HuH-7 (cell line): ENCODE measurements around the gene SLC6A6.
A peak's percentile ranks its signal among the peaks of the same experiment; 100 is the strongest.
"Not testable (repeated sequence)": the region's sequence is repeated elsewhere in the genome, so short reads cannot be mapped to it uniquely, and the experiment has no call there.

ENCODE experiments used
- DNase-seq: peaks from one replicate; pipeline ENCODE4 v3.0.0; 2011; ENCODE audit warnings: low spot score

Gene SLC6A6

DNA sequence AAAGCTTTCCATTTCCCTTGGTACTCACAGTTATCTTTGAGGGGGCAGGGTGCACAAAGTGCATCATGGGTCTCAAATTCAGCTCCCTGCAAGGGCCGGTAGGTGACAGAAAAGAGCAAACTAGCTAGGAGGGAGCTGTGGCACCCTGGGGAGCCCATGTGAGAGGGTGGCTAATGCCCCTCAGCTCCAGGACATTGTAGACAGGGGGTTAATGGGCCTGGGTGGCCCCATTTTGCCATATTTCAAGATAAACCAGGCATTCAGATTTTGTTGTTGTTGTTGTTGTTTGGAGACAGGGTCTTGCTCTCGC, 3.7 kb upstream of the SLC6A6 start:
- DNase-seq, result peak; percentile 66

DNA sequence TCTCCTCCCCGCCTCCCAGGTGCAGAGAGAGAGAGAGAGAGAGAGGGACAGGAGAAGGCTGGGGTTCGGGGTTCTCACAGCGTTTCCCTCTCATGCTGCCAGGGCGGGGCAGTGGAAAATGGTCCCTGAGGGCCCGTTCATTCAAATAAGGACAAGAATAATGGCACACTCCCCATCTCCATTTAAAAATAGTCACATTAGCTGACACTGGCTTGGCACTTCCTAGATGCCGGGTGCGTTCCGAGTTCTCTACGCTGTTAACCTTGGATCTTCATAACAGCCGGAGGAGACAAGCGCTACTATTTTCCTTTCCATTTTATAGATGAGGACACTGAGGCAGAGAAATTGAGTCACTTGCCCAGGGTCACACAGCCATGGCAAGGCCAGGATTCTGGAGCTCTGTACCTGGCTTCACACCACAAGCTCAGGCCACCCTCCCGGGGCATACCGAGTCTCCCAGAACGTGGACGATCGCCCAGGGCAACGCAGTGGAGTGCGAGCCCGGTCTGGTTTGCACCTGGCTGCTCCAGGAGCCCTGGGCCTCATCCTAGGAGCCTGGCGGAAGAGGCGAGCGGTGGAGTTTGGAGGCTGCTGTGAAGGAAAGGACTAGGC, 608 bp upstream of the SLC6A6 start:
- no peak for DNase-seq

DNA sequence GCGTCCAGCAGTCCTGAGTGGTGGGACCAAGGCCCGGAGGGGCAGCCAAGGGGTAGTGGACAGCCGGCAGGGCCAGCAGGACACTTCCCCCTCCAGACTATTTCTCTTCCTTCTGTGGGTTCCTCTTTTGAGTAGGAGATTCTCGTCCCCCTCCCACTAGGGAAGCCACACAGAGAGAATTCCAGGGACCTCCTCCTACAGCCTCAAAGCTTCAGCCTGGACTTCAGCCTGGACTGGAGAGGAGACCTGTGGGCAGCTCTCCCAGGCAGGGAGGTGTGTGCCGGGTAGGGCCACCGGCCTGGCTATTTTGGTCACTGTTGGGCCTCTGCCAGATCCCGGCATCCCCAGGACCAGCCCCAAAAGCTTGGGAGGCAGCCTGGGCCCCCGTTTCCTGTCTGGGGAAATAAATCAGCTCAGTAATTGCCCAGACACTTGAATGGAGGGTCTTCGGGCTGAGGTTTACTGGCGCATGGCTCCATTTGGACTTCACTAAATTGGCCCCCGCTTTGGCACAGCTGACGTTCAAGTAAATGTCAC, 1.3 kb downstream of the SLC6A6 start:
- peak; percentile 64 for DNase-seq

DNA sequence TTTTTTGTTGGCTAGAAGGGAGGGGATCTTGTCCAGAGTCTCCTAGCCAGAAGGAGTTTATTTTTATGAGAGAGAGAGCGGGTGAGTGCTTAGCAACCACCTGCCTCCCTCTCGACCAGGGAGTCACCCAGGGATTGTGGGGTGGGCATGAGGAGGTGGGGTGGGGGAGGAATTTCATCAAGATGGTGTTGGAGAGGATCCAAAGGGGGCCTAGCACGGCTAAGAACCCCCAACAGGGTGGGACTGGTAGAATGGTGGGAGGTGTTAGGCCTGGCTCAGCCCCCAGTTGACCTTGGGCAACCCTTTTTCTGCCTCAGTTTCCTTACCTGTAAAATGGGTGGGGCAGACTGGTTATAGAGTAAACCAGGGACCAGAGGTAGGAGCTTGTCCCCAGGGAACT, 1.8 kb downstream of the SLC6A6 start:
- no peak for DNase-seq

DNA sequence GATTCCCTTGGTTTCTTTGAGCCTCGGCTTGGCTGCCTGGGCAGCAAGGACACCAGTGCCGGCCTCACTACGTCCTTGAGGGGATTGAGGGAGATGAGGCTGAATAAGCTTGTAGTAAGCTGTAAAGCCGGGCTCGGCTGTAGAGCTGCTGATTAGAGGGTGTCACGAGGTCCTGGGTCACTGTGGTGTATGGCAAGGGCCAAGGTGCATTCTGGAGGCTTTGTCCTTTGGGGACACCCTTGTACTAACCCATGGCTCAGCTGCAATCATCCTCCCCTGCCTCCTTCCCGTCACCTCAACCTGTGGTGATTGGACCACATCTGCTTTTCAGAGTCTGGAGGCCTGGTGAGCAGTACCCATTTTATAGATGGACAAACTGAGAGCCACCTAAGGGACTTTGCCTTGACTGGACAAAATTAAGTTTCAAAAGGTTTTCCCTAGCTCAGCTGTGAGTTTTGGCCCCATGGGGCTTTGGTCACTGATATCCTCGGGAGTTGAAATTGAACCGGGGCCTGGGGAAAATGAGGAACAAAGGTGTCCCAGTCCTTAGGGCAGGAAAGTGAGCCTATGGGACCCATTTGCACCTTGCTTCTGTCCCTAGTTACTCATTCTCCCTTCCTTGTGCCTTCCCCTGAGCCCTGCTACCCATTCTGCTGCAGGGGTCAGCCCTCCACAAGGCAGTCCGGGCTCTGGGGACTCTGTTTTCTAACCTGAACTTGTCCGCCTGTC, 2.4 kb downstream of the SLC6A6 start:
- DNase-seq, result no peak

DNA sequence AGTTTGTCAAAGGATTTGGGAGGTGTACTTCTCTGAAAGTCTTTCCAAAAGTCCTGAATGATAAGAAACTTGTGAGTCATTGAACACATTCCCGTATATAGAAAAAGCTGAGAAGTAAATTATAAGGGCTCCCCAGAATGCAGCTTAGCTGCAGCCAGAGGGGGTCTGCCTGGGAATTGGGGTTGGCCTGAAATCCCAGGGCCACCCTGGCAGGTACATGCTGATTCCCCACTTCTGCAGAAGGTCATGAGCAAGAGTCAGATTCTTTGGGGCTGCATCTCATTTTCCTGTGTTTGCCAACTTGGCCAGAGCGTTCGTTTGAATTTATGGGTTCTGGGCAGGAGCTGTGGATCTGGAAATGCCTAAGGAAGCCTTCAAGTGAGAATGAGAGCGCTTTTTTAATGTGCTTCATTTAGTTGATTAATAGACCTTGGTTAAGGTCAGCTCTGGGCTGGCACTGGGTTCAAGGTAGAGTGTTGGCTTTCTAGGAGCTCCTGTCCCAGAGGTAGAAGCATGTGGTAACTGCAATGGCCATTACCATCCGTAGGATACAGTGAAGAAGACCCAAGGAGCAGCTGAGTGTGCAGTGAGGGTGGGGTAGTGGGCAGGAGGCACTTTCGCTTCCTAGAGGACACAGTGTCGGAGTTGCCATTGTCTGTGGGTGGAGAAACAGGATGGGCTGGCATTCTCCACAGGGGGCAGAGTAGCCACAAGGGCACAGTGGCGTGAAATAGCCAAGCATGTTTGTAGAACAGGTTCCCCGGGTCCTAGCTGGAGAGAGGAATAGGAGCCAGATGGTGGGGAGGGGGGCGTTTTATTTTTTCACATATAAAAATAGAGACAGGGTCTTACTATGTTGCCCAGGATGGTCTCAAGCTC, 3.2 kb downstream of the SLC6A6 start:
- DNase-seq, result no peak

DNA sequence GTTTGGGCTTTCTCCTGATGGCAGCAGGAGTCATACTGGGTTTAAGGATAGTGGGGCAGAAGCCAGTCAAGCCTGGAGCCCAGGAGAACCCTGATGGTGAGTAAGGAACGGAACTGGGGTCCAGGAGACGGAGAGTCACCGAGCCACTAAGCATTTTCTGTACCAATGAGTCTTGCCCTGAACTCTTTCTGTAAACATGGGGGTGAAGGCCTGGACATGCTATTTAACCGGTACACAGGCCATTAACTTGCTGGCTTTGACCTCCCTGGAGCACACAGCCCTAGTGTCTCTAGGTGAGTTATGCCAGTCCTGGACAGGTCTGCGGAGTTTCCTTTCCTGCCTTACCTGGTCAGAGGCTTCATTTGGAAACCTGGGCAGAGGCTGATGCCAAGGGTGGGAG, 3.9 kb downstream of the SLC6A6 start:
- DNase-seq, result no peak

DNA sequence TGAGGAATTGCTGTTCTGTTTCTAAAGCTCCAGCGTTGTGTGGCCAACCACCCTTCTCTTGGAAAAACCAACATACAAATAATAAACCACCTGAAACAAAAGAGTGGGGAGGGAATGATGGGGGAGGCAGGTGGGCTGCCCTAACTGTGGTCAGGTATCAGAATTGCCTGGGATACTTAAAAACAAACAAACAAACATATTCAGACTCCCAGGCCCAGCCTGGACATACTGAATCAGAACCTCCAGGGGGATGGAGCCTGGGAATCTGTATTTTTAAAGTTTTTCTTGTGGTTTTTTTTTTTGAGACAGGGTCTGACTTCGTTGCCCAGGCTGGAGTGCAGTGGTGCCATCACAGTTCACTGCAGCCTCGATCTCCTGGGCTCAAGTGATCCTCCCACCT, 4.4 kb downstream of the SLC6A6 start:
- DNase-seq, result no peak

DNA sequence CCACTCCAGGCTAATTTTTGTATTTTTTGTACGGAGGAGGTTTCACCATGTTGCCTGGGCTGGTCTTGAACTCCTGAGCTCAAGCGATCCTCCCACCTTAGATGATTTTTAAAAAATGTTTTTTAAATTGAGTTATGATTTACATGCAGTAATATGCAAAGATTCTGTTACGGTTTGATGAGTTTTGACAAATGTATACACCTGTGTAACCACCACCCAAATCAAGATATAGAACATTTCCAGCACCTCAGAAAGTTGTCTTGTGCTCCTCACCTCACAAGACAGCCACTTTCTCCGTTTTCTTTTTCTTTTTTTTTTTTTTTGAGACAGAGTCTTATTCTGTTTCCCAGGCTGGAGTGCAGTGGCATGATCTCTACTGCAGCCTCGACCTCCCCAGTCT, 4.8 kb downstream of the SLC6A6 start:
- no peak for DNase-seq

DNA sequence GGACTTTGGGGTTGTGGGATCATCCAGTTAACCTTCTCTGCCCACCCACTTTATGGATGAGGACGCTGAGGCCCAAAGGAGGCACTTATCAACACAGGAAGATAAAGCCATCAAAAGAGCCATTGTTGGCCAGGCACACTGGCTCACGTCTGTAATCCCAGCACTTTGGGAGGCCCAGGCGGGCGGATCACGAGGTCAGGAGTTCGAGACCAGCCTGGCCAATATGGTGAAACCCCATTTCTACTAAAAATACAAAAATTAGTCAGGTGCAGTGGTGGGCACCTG, 7.3 kb downstream of the SLC6A6 start:
- not testable (repeated sequence) for DNase-seq

DNA sequence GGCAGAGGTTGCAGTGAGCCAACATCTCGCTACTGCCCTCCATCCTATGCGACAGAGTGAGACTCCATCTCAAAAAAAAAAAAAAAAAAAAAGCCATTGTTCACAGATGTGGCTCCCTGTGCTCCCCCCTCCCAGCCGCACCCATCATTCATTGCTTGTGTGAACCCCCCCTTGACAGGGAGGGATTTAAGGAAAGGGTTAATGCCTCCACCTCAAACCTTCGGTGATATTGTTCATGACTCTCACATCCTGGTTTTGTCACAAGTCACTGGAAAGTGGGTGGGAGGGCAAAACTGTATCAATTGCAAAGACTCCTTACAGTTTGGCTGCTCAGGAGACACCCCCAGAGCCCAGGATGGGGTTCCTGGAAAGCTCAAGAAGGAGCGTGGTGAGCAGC, 7.7 kb downstream of the SLC6A6 start:
- DNase-seq, result no peak

DNA sequence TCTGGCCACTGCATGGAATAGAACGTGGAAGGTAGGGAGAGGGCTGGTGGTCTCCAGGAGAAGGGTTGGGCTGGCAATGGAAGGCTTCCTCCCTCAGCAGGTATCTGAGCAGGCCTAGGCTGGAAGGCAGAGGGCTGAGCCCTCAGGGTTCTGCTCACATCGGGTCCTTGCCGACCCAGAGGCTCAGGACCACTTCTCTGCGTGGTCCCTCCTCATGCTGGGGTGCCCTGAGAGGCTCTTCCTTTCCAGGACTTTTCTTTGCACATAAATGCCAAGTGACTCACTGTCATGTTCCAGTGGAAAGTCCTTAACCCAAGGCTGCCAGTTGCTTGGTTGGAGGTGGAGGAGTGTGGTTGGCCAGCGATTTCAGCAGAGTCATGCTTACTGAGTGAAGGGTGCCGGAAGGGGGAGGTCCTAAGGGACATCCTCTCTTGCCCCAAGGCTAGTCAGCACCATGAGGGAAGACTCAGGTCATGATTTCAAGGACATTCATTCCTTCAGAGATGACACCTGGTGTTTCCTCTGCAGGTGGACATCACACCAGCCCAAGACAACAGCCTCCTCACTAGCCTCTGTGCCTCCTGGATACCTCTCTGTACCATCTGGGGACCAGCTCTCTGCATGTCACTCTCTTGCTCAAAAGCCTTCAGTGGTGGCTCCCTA, 8.2 kb downstream of the SLC6A6 start:
- DNase-seq, result no peak

DNA sequence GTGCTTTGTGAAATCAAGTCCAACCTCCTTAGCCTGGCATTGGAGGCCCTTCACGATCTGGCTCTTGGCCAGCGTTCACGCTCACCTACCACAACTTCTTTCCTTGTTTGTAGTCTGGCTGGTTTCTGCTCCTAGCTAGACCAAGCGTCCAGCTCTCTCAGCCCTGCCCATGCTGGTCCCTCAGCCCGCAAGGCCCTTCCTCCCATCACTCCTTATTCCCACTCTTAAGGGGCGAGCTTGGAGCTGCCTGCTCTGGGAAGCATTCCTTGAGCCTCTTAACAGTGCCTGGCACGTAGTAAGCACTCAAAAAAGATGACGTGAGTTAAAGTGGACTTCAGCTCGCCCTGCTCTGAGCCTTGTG, 8.7 kb downstream of the SLC6A6 start:
- no peak for DNase-seq

DNA sequence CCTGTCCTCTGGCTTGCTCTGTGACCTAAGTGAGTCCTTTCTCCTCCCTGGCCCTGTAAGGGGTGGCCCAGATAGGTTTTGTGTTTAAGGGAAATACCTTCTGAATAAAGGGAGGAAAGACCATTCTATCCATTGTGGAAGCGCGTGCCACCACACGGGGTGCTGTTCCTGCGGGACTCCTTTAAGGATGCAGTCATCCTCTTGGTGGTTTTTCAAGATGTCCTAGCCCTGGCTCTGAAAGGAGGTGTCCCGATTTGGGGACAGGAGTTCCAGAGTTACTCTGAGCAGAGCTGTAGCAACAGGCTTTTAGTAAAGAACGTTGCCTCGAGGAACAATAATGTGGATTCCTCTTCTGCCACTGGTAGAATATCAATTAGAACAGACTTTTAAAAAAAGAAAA, 9.6 kb downstream of the SLC6A6 start:
- DNase-seq, result no peak

DNA sequence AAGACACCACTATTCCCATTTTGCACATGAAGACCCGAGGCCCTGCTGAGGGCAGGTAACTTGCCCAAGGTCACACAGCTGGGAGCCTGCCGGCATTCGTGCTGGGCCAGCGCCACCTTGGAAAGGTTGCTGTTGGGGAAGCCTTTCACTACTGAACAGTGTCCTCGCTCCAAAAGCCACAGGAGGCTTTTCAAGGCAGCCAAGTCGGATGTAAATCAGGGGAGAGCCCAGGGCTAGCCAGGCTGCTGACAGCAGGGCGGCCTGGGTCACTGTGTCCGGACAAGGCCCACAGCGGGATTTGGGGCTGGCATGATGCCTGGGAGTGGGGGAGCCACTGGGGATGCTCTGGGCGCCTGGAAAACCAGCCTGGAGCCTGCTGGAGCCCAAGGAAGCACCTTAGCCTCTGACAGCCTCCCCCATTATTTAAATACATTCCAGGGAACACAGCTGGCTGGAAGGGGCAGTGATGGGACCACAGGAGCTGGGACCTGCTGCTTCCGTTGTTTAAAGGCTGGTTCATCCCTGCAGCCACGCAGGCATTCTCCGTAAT, 10.5 kb downstream of the SLC6A6 start:
- DNase-seq, result no peak

DNA sequence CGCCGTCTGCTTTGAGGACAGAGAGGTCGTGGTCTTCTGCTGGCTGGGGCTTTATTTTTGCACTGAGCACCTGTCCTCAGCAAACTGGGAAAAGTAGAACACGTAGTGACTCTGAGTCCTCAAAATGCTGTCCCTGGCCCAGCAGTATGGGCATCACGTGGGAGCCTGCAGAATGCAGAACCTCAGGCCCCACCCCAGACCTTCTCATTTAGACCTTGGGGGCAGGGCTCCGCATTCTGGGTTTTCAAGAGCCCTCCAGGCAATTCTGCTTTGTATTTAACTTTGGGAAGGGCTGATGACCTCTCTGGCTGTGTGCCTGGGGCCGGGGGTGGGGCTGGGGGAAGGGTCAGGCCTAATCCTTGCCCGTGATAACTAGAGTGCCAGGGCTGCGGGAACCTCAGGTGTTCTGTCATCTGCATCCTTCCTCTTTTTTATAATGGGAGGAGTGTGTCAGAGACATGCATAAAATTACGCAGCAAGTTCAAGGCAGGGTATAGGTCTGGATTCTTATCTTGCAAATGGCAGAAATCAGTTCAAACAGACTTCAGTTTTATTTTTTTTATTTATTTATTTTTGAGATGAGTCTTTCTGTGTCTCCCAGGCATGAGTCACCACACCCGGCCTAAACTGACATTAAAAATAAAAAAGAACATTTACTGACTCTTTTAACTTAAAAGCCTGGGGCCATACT, 11.1 kb downstream of the SLC6A6 start:
- DNase-seq, result no peak

DNA sequence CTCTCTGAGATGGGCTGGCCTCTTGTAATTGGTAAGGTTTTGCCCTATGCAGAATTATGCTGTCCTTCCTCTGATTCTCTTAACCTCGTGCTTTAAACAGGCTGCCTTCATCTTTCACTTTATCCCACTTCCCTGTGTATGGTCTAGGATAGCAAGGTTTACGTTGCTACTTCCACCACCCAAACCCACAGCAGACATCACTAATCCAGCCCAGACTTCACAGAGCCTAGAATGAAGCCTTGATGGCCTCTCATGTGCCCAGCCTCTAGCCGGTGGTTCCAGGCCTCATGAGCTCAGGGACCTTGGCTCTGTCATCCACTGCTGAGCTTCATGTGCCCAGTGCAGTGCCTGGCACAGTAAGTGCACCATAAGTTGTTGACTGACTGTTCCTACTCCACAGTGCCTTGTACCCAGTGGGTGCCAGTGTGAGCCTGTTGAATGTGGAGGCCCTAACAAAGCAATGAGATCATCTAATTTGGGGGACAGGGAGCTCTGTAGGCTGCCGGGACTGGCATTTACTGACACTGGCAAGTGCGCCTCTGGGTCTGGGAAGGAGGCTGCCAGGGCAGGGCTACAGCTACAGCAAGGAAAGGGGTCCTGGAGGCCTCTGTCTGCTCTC, 12.5 kb downstream of the SLC6A6 start:
- no peak for DNase-seq

DNA sequence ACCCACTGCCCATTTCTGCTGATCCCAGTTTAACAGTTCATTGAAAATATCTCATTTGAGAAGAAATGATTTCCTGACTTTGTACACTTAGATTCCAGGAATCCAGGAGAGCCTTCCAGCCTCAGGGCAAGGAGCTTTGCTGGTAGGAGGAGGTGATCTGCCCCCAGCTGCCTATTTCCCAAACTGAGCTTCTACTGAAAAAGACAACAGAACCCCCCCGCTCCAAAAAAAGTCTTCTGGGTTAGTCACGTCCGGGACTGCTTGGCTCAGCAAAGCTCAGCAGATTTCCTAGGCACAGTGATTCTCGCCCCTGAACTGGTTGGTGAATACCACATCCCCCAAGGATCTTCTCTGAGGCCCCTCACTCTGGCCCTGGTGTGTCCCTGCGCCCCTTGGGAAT, 13.1 kb downstream of the SLC6A6 start:
- no peak for DNase-seq

DNA sequence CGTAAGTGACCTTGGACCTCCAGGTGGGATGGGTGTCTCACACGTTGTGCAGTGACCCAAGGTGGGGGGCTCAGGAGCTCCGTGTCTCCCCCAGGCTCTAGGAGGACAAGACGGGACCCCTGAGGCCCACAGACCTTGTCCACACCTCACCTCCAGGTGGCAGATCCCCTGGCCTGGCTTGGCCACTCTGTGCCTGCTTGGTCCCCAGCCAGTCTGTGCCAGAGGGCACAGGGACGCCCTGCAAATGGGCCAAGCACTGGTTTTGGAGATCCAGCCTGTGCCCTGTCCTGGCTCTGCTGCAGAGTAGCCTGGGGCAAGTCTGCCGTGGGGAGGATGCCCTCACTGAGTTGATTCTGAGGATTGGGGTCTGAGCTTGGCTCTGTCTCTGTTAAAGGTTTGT, 14.0 kb downstream of the SLC6A6 start:
- no peak for DNase-seq

DNA sequence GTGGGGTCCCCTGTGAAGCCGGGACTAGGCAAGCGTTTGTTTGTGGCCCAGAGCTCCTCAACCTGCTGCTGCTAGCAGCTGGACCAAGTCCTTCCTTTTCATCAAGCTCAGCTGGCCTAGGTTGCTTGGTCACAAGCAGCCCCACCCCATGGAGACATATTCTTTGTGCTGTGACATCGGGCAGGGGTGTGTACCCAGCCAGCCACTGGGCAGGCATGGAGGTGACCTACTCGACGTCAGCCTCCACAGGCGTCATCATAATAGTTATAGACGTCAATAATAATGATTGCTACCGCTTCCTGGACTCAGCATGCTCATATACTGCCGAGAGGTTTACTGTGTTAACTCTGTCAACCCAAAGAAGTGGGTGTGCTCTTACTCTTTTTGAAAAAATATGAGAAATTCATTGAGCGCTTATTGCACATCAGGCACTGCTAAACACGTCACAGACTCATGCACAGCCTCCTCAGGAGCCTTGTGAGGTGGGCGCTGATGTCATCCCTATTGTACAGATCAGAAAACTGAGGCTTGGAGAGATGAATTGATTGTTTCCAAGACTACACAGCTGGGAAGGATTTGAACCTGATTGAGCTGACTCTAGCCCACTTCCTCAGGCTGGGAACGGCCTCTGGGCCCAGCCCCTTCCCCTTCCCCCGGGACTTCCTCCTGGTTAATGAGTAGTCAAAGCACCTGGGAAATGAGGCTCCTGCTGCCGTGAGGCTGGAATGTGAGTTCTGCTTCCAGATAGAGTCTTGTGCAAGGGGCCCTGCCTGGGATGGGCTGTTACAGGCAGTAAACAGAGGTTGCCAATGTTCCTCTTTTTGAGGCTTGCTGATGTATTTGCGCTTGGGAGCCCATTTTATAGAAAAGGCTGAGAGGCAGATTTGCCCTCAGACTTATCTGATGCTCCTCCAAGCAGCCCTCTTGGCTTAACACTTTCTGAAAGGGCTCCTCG, 16.2 kb downstream of the SLC6A6 start:
- DNase-seq, result peak; percentile 99
